Measurements from ENCODE around the gene ETF1.

- TF ChIP-seq POLR2A (IDR thresholded peaks at IDR 0.05): no peak
- TF ChIP-seq, protein P1, sequence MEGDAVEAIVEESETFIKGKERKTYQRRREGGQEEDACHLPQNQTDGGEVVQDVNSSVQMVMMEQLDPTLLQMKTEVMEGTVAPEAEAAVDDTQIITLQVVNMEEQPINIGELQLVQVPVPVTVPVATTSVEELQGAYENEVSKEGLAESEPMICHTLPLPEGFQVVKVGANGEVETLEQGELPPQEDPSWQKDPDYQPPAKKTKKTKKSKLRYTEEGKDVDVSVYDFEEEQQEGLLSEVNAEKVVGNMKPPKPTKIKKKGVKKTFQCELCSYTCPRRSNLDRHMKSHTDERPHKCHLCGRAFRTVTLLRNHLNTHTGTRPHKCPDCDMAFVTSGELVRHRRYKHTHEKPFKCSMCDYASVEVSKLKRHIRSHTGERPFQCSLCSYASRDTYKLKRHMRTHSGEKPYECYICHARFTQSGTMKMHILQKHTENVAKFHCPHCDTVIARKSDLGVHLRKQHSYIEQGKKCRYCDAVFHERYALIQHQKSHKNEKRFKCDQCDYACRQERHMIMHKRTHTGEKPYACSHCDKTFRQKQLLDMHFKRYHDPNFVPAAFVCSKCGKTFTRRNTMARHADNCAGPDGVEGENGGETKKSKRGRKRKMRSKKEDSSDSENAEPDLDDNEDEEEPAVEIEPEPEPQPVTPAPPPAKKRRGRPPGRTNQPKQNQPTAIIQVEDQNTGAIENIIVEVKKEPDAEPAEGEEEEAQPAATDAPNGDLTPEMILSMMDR (IDR thresholded peaks at IDR 0.05): no peak
Observed at GRCh38 chr5:138585157-138585556, 42.1 kb upstream of the ETF1 start.

All from testis (tissue), 2 donors.